ENCODE results near the gene DPP4.

DNA sequence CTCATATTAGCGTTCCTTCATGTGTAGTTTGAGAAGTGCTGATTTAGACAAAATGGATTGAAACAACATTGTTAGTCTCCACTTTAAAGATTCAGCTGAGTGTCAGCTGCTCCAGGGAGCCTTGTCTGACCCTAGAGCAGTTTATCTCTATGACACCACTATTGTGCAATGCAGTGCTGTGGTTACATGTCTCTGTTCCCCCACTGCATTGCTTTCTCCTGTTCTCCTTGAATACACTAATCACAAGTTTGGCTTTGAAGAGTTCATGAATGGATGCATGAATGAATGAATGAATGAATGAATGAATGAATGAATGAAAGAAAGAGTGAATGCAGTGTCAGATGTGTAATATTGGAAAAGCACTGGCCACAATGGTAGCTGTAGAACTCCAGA lies 39.8 kb upstream of the DPP4 start:
- TF ChIP-seq CTCF (optimal IDR thresholded peaks at IDR 0.05 in 1 of 3, IDR thresholded peaks at IDR 0.05 in 1 of 3, conservative IDR thresholded peaks at IDR 0.05 in 1 of 3; ENCODE audit: extremely low read depth in 1 of 3, insufficient read depth in 2 of 3, low read length in 3 of 3) (no peak), EZH2 (IDR thresholded peaks at IDR 0.05; ENCODE audit: low read length) (no peak)

Measured in keratinocyte (primary cell).